GM23248 (cell line): ENCODE measurements around the gene SYNE1.

ENCODE experiments used
- EZH2 ChIP-seq: fragments of 200-600 bp; sonication (generic); IDR thresholded peaks from 2 replicates; pipeline ENCODE4 v1.6.1; 2018; ENCODE audit warnings: antibody characterized with exemption, mild to moderate bottlenecking; ENCODE audit not compliant: insufficient read depth, poor library complexity, severe bottlenecking
- EZH2phosphoT487 ChIP-seq: fragments of 200-600 bp; sonication (generic); IDR thresholded peaks from 2 replicates; pipeline ENCODE4 v1.6.1; 2018; ENCODE audit warnings: antibody characterized with exemption, moderate library complexity, mild to moderate bottlenecking, low read depth; ENCODE audit not compliant: insufficient read depth

- no peak for TF ChIP-seq EZH2
- peak; percentile 99 for TF ChIP-seq EZH2phosphoT487
Observed at GRCh38 chr6:152271776-152272464, 365.2 kb downstream of the SYNE1 start.
